HG03139 (cell line): Measurements from ENCODE around the gene PKIB.
"Not testable (repeated sequence)": the region's sequence is repeated elsewhere in the genome, so short reads cannot be mapped to it uniquely, and the experiment has no call there.

Experiments used
- ATAC-seq: cut with Tn5 transposase; IDR thresholded peaks from one replicate; pipeline ENCODE4 v1.9.1; 2021; ENCODE audit not compliant: unreplicated experiment

The PKIB gene

GRCh38 chr6:122609881-122610689, at the start of gene PKIB:
Gene PKIB (plus strand): TSS chr6:122610405. CDS start chr6:122717795, 107,390 bp downstream.
- peak; percentile 87 for ATAC-seq

- ATAC-seq = no peak
Measured at GRCh38 chr6:122563364-122564052, 46.7 kb upstream of the PKIB start.

- no peak for ATAC-seq
Measured at GRCh38 chr6:122564230-122564629, 46.0 kb upstream of the PKIB start.

- ATAC-seq = no peak
Measured at GRCh38 chr6:122565708-122566107, 44.5 kb upstream of the PKIB start.

- no peak for ATAC-seq
Measured at GRCh38 chr6:122567034-122567433, 43.2 kb upstream of the PKIB start.

- no peak for ATAC-seq
Measured at GRCh38 chr6:122568350-122568749, 41.9 kb upstream of the PKIB start.

- ATAC-seq = no peak
Measured at GRCh38 chr6:122568797-122569221, 41.4 kb upstream of the PKIB start.

- ATAC-seq = no peak
Measured at GRCh38 chr6:122569230-122569771, 40.9 kb upstream of the PKIB start.

- no peak for ATAC-seq
Measured at GRCh38 chr6:122571888-122572287, 38.3 kb upstream of the PKIB start.

- no peak for ATAC-seq
Measured at GRCh38 chr6:122576888-122577287, 33.3 kb upstream of the PKIB start.

GRCh38 chr6:122578961-122579360, 31.2 kb upstream of the PKIB start:
- no peak for ATAC-seq

GRCh38 chr6:122580737-122581136, 29.5 kb upstream of the PKIB start:
- no peak for ATAC-seq

GRCh38 chr6:122589115-122589514, 21.1 kb upstream of the PKIB start:
- ATAC-seq = no peak

GRCh38 chr6:122598295-122598694, 11.9 kb upstream of the PKIB start:
- ATAC-seq = not testable (repeated sequence)

- no peak for ATAC-seq
Measured at GRCh38 chr6:122604676-122605075, 5.5 kb upstream of the PKIB start.

GRCh38 chr6:122610690-122611455, 668 bp downstream of the PKIB start:
- peak; percentile 37 for ATAC-seq

GRCh38 chr6:122612838-122613237, 2.6 kb downstream of the PKIB start:
- no peak for ATAC-seq

- no peak for ATAC-seq
Measured at GRCh38 chr6:122614303-122614702, 4.1 kb downstream of the PKIB start.

GRCh38 chr6:122615409-122615808, 5.2 kb downstream of the PKIB start:
- no peak for ATAC-seq

GRCh38 chr6:122616877-122617276, 6.7 kb downstream of the PKIB start:
- no peak for ATAC-seq

GRCh38 chr6:122619309-122619708, 9.1 kb downstream of the PKIB start:
- no peak for ATAC-seq
